Activated CD4-positive, CD25-positive, alpha-beta regulatory T cell (primary cell): ENCODE data around the gene ADAM22.

Experiments
- DNase-seq, 4 experiments: peaks; one replicate each; lab custom pipeline; 2025; lab: John Stamatoyannopoulos, UW

Gene ADAM22

DNA sequence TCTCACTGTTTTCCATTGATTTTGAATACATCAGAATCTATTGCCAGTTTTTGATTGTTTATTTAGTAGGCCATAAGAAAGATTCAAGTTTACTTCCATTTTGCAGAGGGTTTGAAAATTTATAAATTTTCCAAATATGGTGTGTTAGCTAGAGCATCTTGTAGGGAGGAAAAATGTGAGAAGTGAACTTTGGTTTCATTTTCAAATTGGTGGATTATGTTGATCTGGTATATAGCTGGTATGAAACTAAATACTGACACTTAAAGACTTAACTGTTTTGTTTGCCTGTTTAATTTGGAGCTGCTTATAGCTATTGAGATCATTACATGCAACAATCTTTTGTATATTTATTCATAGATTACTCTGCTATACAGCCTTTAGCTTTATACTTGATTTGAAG lies 108.1 kb downstream of the ADAM22 start:
- no peak for DNase-seq

DNA sequence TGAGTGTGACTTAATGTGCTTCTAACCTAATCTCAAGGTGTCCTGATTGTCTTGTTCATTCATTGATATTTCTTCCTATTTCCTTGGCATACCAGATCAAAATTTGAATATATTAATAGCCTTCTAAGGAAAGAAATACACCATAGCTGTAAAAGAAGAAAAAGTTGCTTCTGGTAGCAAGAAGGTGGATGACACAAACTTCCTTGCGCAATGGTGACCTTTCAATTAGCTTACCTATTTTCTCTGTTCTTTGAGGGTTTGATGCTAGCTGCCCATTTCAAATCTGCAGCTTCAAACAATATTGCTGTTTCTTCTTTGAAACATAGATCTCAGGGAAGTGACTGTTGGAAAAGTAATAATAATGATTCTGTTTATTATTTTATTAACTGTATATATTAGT lies 108.8 kb downstream of the ADAM22 start:
- no peak for DNase-seq

GRCh38 chr7:88044069-88044468 lies 110.0 kb downstream of the ADAM22 start:
- no peak for DNase-seq

DNA sequence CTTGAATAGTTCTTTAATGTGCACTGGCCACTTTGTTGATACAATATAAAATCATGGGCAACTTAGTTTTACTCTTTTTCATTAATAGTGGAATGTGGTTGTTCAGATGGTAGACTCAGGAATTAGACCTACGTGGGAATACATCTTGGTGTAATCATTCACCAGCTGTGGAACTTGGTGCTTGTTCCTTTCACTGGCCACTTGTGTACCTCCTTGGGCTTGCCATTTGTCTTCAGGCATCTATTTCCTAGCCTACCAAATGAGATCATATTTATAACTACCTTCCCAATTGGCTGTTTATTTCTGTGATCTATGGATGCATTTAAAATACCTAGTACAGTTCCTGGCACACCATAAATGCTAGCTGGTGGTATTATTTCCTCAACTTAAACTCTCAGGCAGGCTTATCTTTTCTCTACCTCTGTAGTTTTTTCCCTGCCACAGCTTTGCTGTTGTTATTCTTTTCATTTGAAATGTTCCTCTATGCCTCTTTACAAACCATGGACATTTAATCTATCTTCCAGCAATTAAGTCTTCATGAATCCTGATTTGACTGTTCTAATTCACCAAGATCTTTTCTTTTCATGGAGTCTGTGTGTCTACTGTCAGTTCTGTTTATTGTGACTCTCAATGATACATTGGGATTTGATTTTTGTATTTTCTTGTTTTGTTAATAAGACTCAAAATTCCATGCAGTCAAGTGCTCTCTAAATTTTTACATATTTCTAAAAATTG lies 113.0 kb downstream of the ADAM22 start:
- DNase-seq = no peak

DNA sequence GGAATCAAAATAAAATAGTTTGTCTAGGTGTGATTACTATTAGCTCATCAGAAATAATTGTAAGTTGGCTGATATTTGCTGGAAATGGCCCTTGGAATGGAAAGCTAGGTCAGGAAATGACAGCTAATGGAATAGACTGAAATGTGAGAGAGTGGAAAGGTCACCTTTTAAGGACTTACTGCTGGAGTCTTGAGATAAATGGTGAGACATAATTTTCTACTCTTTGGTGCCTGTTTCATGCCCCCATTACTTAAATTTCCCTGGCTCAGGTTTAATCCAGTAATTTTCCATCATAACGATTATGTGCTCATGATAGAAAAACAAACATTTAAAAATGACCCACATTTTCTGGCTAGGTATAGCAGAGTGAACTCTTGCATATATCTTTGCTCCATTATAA lies 123.6 kb downstream of the ADAM22 start:
- DNase-seq = no peak

GRCh38 chr7:88062238-88062637 lies 128.2 kb downstream of the ADAM22 start:
- no peak for DNase-seq

GRCh38 chr7:88069093-88069492 lies 135.0 kb downstream of the ADAM22 start:
- DNase-seq = no peak

- no peak for DNase-seq
Observed at GRCh38 chr7:88071994-88072714, 138.1 kb downstream of the ADAM22 start.

GRCh38 chr7:88072715-88073055 lies 138.6 kb downstream of the ADAM22 start:
- DNase-seq = no peak

- no peak for DNase-seq
Observed at GRCh38 chr7:88073626-88074025, 139.6 kb downstream of the ADAM22 start.

DNA sequence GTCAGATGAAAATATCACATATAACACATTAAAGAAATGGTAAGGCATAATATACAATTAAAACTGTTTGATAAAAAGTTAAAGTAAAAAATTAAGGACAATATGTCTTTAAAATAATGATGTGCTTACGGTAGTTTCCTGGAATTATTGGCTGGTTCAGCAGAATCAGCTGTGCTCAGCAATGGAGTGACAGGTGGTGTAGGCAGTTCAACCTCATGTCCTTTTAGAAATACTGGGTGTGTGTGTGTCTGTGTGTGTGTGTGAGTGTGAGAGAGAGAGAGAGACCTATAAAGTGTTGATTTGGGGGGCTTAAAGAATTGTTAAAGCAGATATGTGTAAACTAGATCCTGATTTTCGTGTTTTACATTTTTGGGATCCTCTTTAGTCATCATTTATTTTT lies 141.2 kb downstream of the ADAM22 start:
- DNase-seq = no peak

DNA sequence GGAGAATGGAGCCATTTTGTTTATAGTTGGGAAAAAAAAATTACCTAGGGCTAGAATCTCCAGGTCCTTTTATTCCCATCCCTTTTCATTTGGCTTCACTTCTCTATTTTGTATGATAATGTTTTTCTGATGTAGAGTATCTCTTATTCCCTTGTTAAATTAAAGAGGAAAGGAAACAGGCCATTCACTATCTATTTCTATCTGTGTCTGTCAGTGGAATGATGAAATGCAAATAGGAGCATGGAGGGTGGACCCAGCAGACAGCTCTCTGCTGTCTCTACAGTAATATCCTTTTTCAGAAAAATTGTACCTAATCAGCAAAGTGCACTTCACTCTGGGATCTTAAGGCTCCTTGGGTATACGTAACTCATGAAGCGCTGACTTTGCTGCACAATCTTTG lies 149.8 kb downstream of the ADAM22 start:
- no peak for DNase-seq

- DNase-seq = no peak
Observed at GRCh38 chr7:88089561-88089960, 155.5 kb downstream of the ADAM22 start.

- DNase-seq = no peak
Observed at GRCh38 chr7:88090240-88090639, 156.2 kb downstream of the ADAM22 start.

GRCh38 chr7:88090671-88091070 lies 156.6 kb downstream of the ADAM22 start:
- DNase-seq = no peak

DNA sequence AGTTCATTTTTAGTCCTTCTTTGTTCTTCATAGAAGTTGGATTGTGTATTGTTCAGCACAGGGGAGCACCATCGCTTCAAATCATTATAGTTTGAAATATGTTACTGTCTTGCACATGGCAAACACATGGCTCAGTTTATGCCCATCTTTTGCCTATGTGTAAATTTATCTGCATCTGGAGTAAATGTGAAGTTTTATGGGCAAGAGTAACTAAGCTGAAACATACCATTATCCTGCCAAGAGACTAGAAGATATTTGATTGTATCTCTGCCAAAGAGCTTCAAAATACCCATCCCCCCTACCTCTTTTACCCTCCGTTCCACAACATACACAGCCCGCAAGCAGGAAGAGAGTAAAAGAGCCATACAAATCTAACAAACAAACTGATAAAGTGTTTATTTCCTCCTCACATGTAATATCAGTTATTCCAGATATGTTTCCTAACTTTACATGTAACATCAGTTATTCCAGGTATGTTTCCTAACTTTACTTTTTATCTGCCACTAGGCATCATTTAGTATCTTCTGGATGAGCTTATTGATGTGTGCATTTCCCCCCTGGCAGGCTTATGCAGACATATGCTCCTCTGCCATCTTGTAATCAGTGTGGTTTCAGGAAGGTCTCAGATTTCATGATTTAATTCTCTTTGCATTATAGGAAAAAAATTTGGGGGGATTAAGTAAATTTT lies 158.1 kb downstream of the ADAM22 start:
- DNase-seq = no peak

DNA sequence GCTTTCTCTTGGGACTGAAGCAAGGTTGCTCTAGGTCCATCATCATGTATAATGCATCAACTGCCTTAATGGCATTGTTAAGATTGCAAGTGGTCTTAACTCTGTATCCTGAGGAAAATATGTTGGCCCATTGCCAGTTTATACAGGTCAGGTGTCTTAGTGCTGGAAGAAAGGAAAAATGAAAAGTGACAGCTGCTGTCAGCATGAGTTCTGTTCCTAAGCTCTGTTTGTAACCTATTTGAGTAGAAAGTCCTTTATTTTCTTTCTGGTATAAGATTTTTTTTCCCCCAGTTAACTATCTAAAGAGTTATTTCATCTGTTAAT lies 158.6 kb downstream of the ADAM22 start:
- DNase-seq = no peak

GRCh38 chr7:88101769-88102168 lies 167.7 kb downstream of the ADAM22 start:
- no peak for DNase-seq

- no peak for DNase-seq
Observed at GRCh38 chr7:88102675-88103074, 168.6 kb downstream of the ADAM22 start.

DNA sequence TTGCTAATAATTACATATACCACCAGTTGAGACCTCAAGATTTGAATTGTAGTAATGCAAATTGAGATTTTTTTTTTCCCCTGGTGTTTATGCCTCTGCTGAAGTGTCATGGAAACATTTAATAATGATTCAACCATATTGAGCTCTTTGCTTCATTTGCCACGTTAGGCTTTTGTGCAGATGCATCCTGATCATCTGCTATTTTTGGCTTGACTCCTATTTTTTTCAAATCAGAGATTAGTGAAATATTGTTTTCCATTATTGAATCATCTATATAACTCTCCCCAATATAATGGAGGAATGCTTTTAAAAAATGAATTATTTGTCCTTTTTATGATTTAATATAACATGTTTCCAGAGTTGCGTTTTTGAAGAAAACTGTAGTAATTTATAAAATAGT lies 170.7 kb downstream of the ADAM22 start:
- no peak for DNase-seq

DNA sequence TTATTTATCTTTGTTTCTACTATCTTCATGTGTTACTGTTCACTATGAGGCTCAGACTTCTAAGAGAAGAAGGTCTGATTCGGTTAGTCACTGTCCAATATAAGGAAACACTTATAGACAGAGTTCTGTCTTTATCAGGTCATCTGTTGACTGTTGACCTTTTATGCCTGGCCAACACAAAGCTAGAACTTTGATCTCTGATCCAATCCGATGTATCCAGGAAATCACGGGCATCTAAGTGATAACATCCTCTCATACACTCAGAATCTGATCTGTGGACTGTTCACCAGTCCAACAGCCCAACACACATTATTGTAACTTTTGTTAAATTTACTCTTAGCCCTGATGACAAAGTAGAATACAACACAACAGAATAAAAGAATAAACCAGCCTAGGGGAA lies 171.2 kb downstream of the ADAM22 start:
- no peak for DNase-seq

GRCh38 chr7:88106434-88106833 lies 172.4 kb downstream of the ADAM22 start:
- DNase-seq = no peak

- DNase-seq = no peak
Observed at GRCh38 chr7:88109612-88110011, 175.6 kb downstream of the ADAM22 start.
